ENCODE results near the gene SMIM35.

Gene SMIM35

DNA sequence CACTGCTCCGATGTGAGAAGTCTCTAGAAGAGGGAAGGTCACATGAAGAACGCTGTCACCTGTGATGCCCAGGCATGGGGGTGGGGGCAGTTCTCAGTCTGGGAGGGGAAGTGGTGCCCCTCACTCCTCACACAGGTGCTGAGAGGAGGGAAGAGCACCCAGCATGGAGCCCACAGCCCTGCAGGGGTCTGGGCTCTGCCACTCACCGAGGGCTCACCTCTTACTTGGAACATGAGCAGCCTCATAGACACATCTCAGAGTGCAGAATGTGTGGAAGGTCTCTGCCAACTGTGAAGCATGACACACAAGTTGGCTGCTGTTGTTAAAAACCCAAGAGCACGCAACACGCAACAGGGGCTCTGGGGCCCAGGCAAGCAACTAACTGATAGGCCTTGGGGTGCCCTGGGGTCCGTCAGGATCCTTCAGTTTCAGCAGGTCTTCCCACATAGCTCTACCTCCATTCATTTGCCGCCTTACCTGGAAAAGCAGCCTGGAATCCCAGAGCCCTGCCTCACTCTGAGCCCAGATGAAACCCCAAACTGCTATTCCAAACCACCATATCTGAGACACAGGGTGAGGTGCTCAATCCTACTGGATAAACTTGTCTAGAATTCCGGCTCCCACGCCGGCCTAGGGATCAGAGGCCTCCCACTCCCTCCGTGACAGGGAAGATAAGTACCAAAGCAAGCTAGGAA is 27.4 kb downstream of the SMIM35 start:
- Histone ChIP-seq H3K79me2 (ENCODE audit: insufficient read depth, low read length) (no peaks in the 10 kb centered on the region), H3K27me3 (ENCODE audit: low read length) (no peaks in the 10 kb centered on the region), H3K4me3 (ENCODE audit: insufficient read depth, low read length, poor library complexity, severe bottlenecking) (no peak overlapping the region), H3K9me3 (ENCODE audit: insufficient read depth, low read length) (no peaks in the 10 kb centered on the region), H3K36me3 (ENCODE audit: low read length) (no peaks in the 10 kb centered on the region), H3K4me2 (ENCODE audit: low read depth, low read length, poor library complexity, severe bottlenecking) (no peak overlapping the region), H4K20me1 (ENCODE audit: low read depth, low read length) (no peaks in the 10 kb centered on the region), H3K9ac (ENCODE audit: low read length) (no peak overlapping the region), H2AFZ (ENCODE audit: low read depth, low read length, severe bottlenecking) (no peak overlapping the region), H3K9me2 (replicated peaks; ENCODE audit: insufficient read depth, low read length) (no peaks in the 10 kb centered on the region), H3K27ac (ENCODE audit: low read depth, low read length) (no peak overlapping the region), H3F3A (ENCODE audit: insufficient read depth) (no peaks in the 10 kb centered on the region)
- TF ChIP-seq, protein P1, sequence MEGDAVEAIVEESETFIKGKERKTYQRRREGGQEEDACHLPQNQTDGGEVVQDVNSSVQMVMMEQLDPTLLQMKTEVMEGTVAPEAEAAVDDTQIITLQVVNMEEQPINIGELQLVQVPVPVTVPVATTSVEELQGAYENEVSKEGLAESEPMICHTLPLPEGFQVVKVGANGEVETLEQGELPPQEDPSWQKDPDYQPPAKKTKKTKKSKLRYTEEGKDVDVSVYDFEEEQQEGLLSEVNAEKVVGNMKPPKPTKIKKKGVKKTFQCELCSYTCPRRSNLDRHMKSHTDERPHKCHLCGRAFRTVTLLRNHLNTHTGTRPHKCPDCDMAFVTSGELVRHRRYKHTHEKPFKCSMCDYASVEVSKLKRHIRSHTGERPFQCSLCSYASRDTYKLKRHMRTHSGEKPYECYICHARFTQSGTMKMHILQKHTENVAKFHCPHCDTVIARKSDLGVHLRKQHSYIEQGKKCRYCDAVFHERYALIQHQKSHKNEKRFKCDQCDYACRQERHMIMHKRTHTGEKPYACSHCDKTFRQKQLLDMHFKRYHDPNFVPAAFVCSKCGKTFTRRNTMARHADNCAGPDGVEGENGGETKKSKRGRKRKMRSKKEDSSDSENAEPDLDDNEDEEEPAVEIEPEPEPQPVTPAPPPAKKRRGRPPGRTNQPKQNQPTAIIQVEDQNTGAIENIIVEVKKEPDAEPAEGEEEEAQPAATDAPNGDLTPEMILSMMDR (IDR thresholded peaks at IDR 0.05; ENCODE audit: insufficient read depth, low read length, poor library complexity, severe bottlenecking): no peak
- TF ChIP-seq EZH2phosphoT487 (conservative IDR thresholded peaks at IDR 0.05; ENCODE audit: low read length): no peak

DNA sequence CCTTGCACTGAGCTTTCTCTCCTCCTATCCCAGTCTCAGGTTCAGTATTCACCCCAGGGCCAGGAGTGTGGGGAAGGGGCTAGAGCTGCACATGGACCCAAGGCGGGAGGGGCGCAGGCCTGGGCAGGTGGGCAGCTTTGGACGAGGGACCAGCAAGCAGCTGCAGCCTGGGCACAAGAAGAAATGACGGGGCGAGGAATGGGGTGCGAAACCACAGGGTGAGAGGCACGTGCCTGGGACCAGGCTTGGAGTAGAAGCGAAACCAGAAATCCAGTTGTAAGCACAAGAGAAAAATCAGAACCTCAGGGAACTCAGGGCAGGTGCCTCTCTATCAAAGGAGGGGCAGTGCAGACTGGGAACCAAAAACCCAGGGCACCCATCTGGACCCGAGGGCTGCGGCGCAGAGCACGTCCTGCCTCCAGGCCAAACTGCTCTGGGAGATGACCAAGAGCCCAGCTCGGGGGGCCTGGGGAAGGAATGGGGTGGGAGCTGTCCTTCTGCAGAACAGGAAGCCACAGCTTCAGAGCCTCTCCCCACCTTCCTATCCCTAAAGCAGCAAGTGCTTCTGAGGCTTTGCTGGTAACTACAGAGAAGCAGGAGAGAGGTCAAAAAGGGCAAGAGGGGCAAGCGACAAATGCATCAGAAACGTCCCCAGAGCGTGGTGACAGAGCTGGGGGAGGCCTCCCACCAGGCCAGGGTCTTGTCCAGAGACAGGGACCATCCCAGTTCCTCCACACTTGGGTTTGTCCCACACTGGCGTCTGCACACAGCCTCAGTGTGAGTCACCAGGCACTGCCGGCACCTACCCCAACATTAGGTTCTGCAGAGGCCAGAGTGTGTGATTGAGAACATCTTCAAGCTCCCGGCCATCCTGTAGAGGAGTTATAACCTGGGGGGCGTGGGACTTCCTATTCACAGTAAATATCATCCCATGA is 28.2 kb downstream of the SMIM35 start:
- Histone ChIP-seq H3K27me3 (ENCODE audit: low read length) (no peaks in the 10 kb centered on the region), H3K9me2 (replicated peaks; ENCODE audit: insufficient read depth, low read length) (no peaks in the 10 kb centered on the region), H4K20me1 (ENCODE audit: low read depth, low read length) (no peaks in the 10 kb centered on the region), H2AFZ (ENCODE audit: low read depth, low read length, severe bottlenecking) (no peak overlapping the region), H3K9me3 (ENCODE audit: insufficient read depth, low read length) (no peaks in the 10 kb centered on the region), H3K4me3 (ENCODE audit: insufficient read depth, low read length, poor library complexity, severe bottlenecking) (no peak overlapping the region), H3K36me3 (ENCODE audit: low read length) (no peaks in the 10 kb centered on the region), H3F3A (ENCODE audit: insufficient read depth) (no peaks in the 10 kb centered on the region), H3K79me2 (ENCODE audit: insufficient read depth, low read length) (no peaks in the 10 kb centered on the region), H3K9ac (ENCODE audit: low read length) (no peak overlapping the region), H3K4me2 (ENCODE audit: low read depth, low read length, poor library complexity, severe bottlenecking) (no peak overlapping the region), H3K27ac (ENCODE audit: low read depth, low read length) (no peak overlapping the region)
- TF ChIP-seq, protein P1 (IDR thresholded peaks at IDR 0.05; ENCODE audit: insufficient read depth, low read length, poor library complexity, severe bottlenecking): no peak
- no peak for TF ChIP-seq EZH2phosphoT487 (conservative IDR thresholded peaks at IDR 0.05; ENCODE audit: low read length)

DNA sequence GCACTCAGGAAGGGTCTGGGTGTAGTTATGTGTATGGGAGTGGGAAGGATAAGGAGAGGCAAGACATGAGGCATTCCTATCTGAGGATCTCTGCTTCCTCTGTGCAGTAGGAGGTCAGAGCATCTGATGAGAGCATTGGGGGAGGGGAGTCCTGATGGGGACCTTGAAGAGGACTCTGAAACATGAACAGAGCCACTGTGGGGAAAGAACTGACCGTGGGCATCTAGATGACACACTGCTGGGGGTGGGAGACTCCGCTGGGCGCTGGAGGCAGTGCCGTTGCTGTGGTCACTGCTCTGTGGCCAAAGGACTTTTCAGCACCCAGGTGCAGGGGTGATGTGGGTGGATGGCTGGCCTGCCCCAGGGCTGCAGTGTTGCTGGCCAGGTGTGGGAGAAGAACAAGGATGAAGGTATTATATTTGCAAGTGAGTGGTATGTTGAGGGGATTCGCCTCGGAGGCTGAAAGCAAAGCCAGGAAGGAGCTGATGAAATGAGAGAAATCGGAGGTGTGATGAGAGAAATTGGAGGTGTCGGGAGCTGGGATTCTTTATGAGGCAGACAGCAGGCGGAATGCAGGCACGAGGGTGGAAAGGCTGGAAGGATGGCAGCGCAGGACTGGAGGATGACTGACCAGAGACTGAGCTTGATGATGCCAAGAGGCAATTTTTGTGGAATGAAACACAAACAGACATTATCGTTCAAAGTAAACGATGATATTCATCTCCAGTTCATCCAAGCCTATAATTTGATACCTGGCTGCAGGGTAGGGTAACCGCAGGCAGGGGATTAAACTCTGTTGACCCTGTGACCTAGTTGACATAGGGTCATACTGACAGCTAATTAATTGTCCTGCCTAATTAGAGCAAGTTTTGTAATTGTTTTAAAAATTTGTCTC is 29.3 kb downstream of the SMIM35 start:
- no peaks in the 10 kb centered on the region for H3K9me2 ChIP-seq (replicated peaks; ENCODE audit: insufficient read depth, low read length)
- H3K27ac ChIP-seq (ENCODE audit: low read depth, low read length): no peak overlapping the region
- H2AFZ ChIP-seq (ENCODE audit: low read depth, low read length, severe bottlenecking): no peak overlapping the region
- H3K9me3 ChIP-seq (ENCODE audit: insufficient read depth, low read length): no peaks in the 10 kb centered on the region
- no peak overlapping the region for H3K4me2 ChIP-seq (ENCODE audit: low read depth, low read length, poor library complexity, severe bottlenecking)
- H3F3A ChIP-seq (ENCODE audit: insufficient read depth): no peaks in the 10 kb centered on the region
- no peak for TF ChIP-seq EZH2phosphoT487 (conservative IDR thresholded peaks at IDR 0.05; ENCODE audit: low read length)
- TF ChIP-seq, protein P1 (IDR thresholded peaks at IDR 0.05; ENCODE audit: insufficient read depth, low read length, poor library complexity, severe bottlenecking): no peak
- no peaks in the 10 kb centered on the region for H4K20me1 ChIP-seq (ENCODE audit: low read depth, low read length)
- no peaks in the 10 kb centered on the region for H3K79me2 ChIP-seq (ENCODE audit: insufficient read depth, low read length)
- H3K36me3 ChIP-seq (ENCODE audit: low read length): no peaks in the 10 kb centered on the region
- H3K9ac ChIP-seq (ENCODE audit: low read length): no peak overlapping the region
- no peaks in the 10 kb centered on the region for H3K27me3 ChIP-seq (ENCODE audit: low read length)
- H3K4me3 ChIP-seq (ENCODE audit: insufficient read depth, low read length, poor library complexity, severe bottlenecking): no peak overlapping the region

Data from SU-DHL-6 (cell line).